Endothelial cell of umbilical vein (primary cell): Measurements from ENCODE around the gene USH2A. TPM values are rescaled to one million over a fixed set of nuclear protein-coding genes. Genes with fewer than 3 reads are reported as not detected.

Source experiments
- BruUV-seq: library from RNA; stranded (reverse); fragments of 400-500 nt; replicated peaks from 2 replicates; lab custom pipeline; 2021; lab: Mats Ljungman, UMichigan
- CTCF ChIA-PET: fragments of 300-600, 350-600 bp; sonication (Branson Sonifier 250); formaldehyde crosslinking; loops from one replicate; lab custom pipeline; 2021; ENCODE audit warnings: antibody characterized with exemption, inconsistent platforms; lab: Charles Lee
- POLR2A ChIA-PET: fragments of 300-600, 350-600 bp; sonication (Branson Sonifier 250); formaldehyde crosslinking; loops from one replicate; lab custom pipeline; 2021; ENCODE audit warnings: antibody characterized with exemption, inconsistent platforms; lab: Charles Lee
- DNase-seq: peaks from one replicate; pipeline ENCODE4 v3.0.0-alpha.2; 2011; ENCODE audit warnings: low read depth, low spot score
- FAIRE-seq: peaks from 2 replicates; lab custom pipeline; 2011; peaks lifted over from hg19 to GRCh38; lab: Jason Lieb, UNC
- H2AFZ ChIP-seq: 2 replicates; pipeline ENCODE4 v1.6.0; 2012; ENCODE audit warnings: low read depth, low read length, control low read depth, inconsistent platforms
- H3K27ac ChIP-seq: 2 replicates; pipeline ENCODE4 v1.5.1; 2011; ENCODE audit warnings: low read depth, mild to moderate bottlenecking, control low read depth, low read length, moderate library complexity; ENCODE audit not compliant: insufficient read depth
- H3K27me3 ChIP-seq, 2 experiments: 2 replicates each; pipeline versions ENCODE4 v1.6.0 to v1.6.1; 2011; ENCODE audit warnings: low read length in 2 of 2, mixed read lengths in 1 of 2; ENCODE audit not compliant: control insufficient read depth in 2 of 2, insufficient read depth in 2 of 2
- H3K36me3 ChIP-seq, 2 experiments: 2 replicates in 1 of 2; 3 replicates in 1 of 2; pipeline ENCODE4 v1.5.1; 2011; ENCODE audit warnings: low read length in 2 of 2, mild to moderate bottlenecking in 1 of 2, moderate library complexity in 1 of 2; ENCODE audit not compliant: control insufficient read depth in 2 of 2, insufficient read depth in 2 of 2; ENCODE audit errors: extremely low read depth in 1 of 2
- H3K4me1 ChIP-seq: 3 replicates; pipeline ENCODE4 v1.5.1; 2011; ENCODE audit warnings: mild to moderate bottlenecking, low read length; ENCODE audit not compliant: control insufficient read depth, insufficient read depth; ENCODE audit errors: extremely low read depth
- H3K4me2 ChIP-seq: 2 replicates; pipeline ENCODE4 v1.6.1; 2011; ENCODE audit warnings: low read length, control low read depth, mixed read lengths; ENCODE audit not compliant: insufficient read depth
- H3K4me3 ChIP-seq, 3 experiments: fragments of 200-600 bp in 1 of 3; sonication (generic), shearing (Covaris generic) in 1 of 3; replicated peaks in 1 of 3; 2 replicates each; pipeline ENCODE4 v1.5.1; 2011 to 2016; ENCODE audit warnings: control low read depth in 3 of 3, low read length in 3 of 3, mild to moderate bottlenecking in 2 of 3, inconsistent platforms in 1 of 3, low read depth in 1 of 3, moderate library complexity in 1 of 3; ENCODE audit not compliant: insufficient read depth in 1 of 3
- H3K79me2 ChIP-seq: 2 replicates; pipeline ENCODE4 v1.6.0; 2012; ENCODE audit warnings: low read length, inconsistent platforms; ENCODE audit not compliant: control insufficient read depth, insufficient read depth
- H3K9ac ChIP-seq: replicated peaks from 2 replicates; pipeline ENCODE3; 2011; ENCODE audit warnings: low read length, control low read depth; ENCODE audit not compliant: insufficient read depth; ENCODE audit errors: extremely low read depth
- H3K9me1 ChIP-seq: replicated peaks from 3 replicates; pipeline ENCODE4 v1.6.0; 2011; ENCODE audit warnings: mild to moderate bottlenecking, low read length; ENCODE audit not compliant: control insufficient read depth, insufficient read depth; ENCODE audit errors: extremely low read depth
- H3K9me3 ChIP-seq: replicated peaks from 2 replicates; pipeline ENCODE4 v1.5.1; 2012; ENCODE audit warnings: low read length, inconsistent platforms; ENCODE audit not compliant: control insufficient read depth, insufficient read depth
- H4K20me1 ChIP-seq: replicated peaks from 2 replicates; pipeline ENCODE3; 2011; ENCODE audit warnings: mild to moderate bottlenecking, low read length; ENCODE audit not compliant: control insufficient read depth, insufficient read depth; ENCODE audit errors: extremely low read depth
- EZH2 ChIP-seq: IDR thresholded peaks from 2 replicates; pipeline ENCODE4 v1.6.1; 2012; ENCODE audit warnings: borderline replicate concordance, low read depth, mild to moderate bottlenecking, moderate library complexity, low read length, inconsistent platforms; ENCODE audit not compliant: severe bottlenecking
- FOS ChIP-seq: IDR thresholded peaks from 2 replicates; pipeline ENCODE4 v1.6.1; 2011; ENCODE audit warnings: mild to moderate bottlenecking, low read length, moderate library complexity, borderline replicate concordance; ENCODE audit not compliant: insufficient read depth
- GATA2 ChIP-seq: IDR thresholded peaks from 2 replicates; pipeline ENCODE4 v1.7.0; 2011; ENCODE audit warnings: low read depth, mild to moderate bottlenecking, moderate library complexity, mixed read lengths, low read length; ENCODE audit not compliant: insufficient read length, insufficient read depth
- POLR2A ChIP-seq: IDR thresholded peaks from 2 replicates; pipeline ENCODE4 v1.6.1; 2012; ENCODE audit warnings: low read depth, mild to moderate bottlenecking, control low read depth, low read length
- POLR2AphosphoS5 ChIP-seq: IDR thresholded peaks from 2 replicates; pipeline ENCODE4 v1.6.1; 2012; ENCODE audit warnings: low read depth, mild to moderate bottlenecking, control low read depth, low read length, moderate library complexity; ENCODE audit not compliant: insufficient read depth
- dilution Hi-C: fragments of 300-500 bp; cut with MboI; formaldehyde crosslinking; loops from one replicate; pipeline ENCODE4 v1.15.0; 2019; ENCODE audit warnings: low sequenced_read_pairs; ENCODE audit not compliant: extremely low pct_ligation_motif_present
- intact Hi-C: fragments of 100-400 bp; cut with micrococcal nuclease; formaldehyde crosslinking; loops from one replicate; pipeline ENCODE4 v1.10.0; 2022
- polyA plus RNA-seq, 4 experiments: library from polyadenylated mRNA; depleted of rRNA in 3 of 4; stranded (reverse) in 3 of 4; unstranded in 1 of 4; fragments of >200 nt; gene quantifications; 2 replicates each; pipeline versions ENCODE4 v1.2.1 to v1.2.3, GENCODE V29; 2011 to 2012; ENCODE audit warnings: missing spikeins in 1 of 4
- total RNA-seq: library from RNA; stranded (reverse); gene quantifications from 2 replicates; pipeline ENCODE4 v1.2.3, GENCODE V29; 2021
- TF ChIP-seq, protein P1 (sequence below), 2 donors: IDR thresholded peaks; 1 replicate in 1 of 2; 2 replicates in 1 of 2; pipeline ENCODE4 v1.5.1; 2011; ENCODE audit warnings: low read length in 2 of 2, mild to moderate bottlenecking in 2 of 2, moderate library complexity in 2 of 2, control low read depth in 1 of 2, inconsistent platforms in 1 of 2, low read depth in 1 of 2; ENCODE audit not compliant: insufficient read depth in 1 of 2; ENCODE audit errors: extremely low read depth in 1 of 2
- TF ChIP-seq, protein P2 (sequence below): IDR thresholded peaks from 2 replicates; pipeline ENCODE4 v1.6.1; 2011; ENCODE audit not compliant: insufficient read depth, insufficient read length

USH2A gene
- total and polyA plus RNA-seq, 2 donors (not counting 3 experiments of a cell fraction or from before 2014, with no cell fraction given): not detected

DNA sequence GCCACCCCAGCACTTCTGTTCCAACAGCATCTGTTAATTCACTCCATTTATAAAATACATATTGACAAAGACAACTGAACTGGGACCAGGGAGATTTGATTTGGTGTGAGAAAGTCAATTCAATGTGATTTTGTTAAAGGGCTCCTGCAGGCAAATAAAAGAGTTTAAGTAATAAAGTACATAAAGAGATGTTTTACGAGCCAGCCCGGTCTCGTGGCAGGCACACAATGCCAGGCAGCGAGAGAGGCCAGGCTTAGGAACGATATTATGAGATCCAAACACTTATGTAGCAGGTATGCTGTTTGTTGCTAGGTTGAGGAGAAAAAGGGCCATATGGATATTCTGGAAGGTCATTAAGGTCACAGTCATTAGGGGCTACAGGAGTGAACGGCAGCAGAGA, 629.1 kb downstream of the USH2A start:
- intact Hi-C loops: no loop called here
- no TSS peak for BruUV-seq
- TF ChIP-seq FOS: no peak
- no peak for TF ChIP-seq GATA2
- TF ChIP-seq, protein P1, sequence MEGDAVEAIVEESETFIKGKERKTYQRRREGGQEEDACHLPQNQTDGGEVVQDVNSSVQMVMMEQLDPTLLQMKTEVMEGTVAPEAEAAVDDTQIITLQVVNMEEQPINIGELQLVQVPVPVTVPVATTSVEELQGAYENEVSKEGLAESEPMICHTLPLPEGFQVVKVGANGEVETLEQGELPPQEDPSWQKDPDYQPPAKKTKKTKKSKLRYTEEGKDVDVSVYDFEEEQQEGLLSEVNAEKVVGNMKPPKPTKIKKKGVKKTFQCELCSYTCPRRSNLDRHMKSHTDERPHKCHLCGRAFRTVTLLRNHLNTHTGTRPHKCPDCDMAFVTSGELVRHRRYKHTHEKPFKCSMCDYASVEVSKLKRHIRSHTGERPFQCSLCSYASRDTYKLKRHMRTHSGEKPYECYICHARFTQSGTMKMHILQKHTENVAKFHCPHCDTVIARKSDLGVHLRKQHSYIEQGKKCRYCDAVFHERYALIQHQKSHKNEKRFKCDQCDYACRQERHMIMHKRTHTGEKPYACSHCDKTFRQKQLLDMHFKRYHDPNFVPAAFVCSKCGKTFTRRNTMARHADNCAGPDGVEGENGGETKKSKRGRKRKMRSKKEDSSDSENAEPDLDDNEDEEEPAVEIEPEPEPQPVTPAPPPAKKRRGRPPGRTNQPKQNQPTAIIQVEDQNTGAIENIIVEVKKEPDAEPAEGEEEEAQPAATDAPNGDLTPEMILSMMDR (IDR thresholded peaks at IDR 0.05; ENCODE audit: extremely low read depth in 1 of 2, insufficient read depth in 1 of 2, low read depth in 1 of 2, low read length in 2 of 2): no peak
- TF ChIP-seq POLR2A: no peak
- TF ChIP-seq, protein P2, sequence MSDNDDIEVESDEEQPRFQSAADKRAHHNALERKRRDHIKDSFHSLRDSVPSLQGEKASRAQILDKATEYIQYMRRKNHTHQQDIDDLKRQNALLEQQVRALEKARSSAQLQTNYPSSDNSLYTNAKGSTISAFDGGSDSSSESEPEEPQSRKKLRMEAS: no peak
- no peak for TF ChIP-seq EZH2
- TF ChIP-seq POLR2AphosphoS5: no peak
- H3K9me3 ChIP-seq: peaks cover 5% of the 10 kb centered on the region
- dilution Hi-C loops: no loop called here
- no peaks in the 10 kb centered on the region for H4K20me1 ChIP-seq
- H2AFZ ChIP-seq: no peak overlapping the region
- H3K27ac ChIP-seq: no peak overlapping the region
- POLR2A ChIA-PET: no interaction called here
- no peaks in the 10 kb centered on the region for H3K27me3 ChIP-seq
- no peak overlapping the region for H3K9ac ChIP-seq
- no peak overlapping the region for H3K4me2 ChIP-seq
- no peak overlapping the region for H3K4me3 ChIP-seq
- H3K4me1 ChIP-seq: no peaks in the 10 kb centered on the region
- H3K79me2 ChIP-seq: no peaks in the 10 kb centered on the region
- DNase-seq: no peak
- no peak for FAIRE-seq
- CTCF ChIA-PET: no interaction called here
- no peaks in the 10 kb centered on the region for H3K36me3 ChIP-seq
- H3K9me1 ChIP-seq: no peaks in the 10 kb centered on the region
